Tibial nerve (tissue), 4 donors: ENCODE data around the gene ERF.

ENCODE experiments used
- EP300 ChIP-seq, 2 donors: sonication (generic); formaldehyde crosslinking; IDR thresholded peaks; one replicate each; pipeline ENCODE4 v1.6.1; 2017; ENCODE audit warnings: antibody characterized with exemption in 2 of 2, mild to moderate bottlenecking in 1 of 2
- TF ChIP-seq, protein P1 (sequence below), 5 experiments: fragments of 200-600 bp in 3 of 5; fragments of 450-650 bp in 2 of 5; sonication (generic) in 3 of 5; IDR thresholded peaks; one replicate each; pipeline ENCODE4 v1.5.1; 2016 to 2019; ENCODE audit warnings: antibody characterized with exemption in 5 of 5, mild to moderate bottlenecking in 3 of 5, moderate library complexity in 2 of 5

DNA sequence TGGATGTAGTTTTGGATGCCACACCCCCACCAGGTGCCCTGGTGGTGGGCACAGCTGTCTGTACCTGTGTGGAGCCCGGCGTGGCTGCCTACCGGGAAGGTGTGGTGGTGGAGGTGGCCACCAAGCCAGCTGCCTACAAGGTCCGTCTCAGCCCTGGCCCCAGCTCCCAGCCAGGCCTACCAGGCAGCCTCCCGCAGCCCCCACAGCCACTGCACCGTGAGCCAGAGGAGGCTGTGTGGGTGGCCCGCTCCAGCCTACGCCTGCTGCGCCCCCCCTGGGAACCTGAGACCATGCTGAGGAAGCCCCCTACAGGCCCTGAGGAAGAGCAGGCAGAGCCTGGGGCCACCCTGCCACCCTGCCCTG, 17.6 kb upstream of the ERF start:
- TF ChIP-seq, protein P1, sequence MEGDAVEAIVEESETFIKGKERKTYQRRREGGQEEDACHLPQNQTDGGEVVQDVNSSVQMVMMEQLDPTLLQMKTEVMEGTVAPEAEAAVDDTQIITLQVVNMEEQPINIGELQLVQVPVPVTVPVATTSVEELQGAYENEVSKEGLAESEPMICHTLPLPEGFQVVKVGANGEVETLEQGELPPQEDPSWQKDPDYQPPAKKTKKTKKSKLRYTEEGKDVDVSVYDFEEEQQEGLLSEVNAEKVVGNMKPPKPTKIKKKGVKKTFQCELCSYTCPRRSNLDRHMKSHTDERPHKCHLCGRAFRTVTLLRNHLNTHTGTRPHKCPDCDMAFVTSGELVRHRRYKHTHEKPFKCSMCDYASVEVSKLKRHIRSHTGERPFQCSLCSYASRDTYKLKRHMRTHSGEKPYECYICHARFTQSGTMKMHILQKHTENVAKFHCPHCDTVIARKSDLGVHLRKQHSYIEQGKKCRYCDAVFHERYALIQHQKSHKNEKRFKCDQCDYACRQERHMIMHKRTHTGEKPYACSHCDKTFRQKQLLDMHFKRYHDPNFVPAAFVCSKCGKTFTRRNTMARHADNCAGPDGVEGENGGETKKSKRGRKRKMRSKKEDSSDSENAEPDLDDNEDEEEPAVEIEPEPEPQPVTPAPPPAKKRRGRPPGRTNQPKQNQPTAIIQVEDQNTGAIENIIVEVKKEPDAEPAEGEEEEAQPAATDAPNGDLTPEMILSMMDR (IDR thresholded peaks at IDR 0.05), result no peak
- TF ChIP-seq EP300 (IDR thresholded peaks at IDR 0.05), result no peak
